NCI-H524 (cell line): ENCODE data around the gene GRIN3B.

Experiments
- DNase-seq, 2 experiments: peaks; one replicate each; lab custom pipeline; 2025; lab: John Stamatoyannopoulos, UW

Gene GRIN3B

GRCh38 chr19:1041835-1042685 lies 41.8 kb downstream of the GRIN3B start:
- peak in 1 of 2 experiments; percentile 52 for DNase-seq

GRCh38 chr19:1042689-1043511 lies 42.7 kb downstream of the GRIN3B start:
- DNase-seq = peak; percentile 51 to 69

- DNase-seq = no peak
These were observed 45.0 kb downstream of the GRIN3B start for GRCh38 chr19:1045247-1045603.

GRCh38 chr19:1046117-1046626 lies 46.0 kb downstream of the GRIN3B start:
- no peak for DNase-seq

DNA sequence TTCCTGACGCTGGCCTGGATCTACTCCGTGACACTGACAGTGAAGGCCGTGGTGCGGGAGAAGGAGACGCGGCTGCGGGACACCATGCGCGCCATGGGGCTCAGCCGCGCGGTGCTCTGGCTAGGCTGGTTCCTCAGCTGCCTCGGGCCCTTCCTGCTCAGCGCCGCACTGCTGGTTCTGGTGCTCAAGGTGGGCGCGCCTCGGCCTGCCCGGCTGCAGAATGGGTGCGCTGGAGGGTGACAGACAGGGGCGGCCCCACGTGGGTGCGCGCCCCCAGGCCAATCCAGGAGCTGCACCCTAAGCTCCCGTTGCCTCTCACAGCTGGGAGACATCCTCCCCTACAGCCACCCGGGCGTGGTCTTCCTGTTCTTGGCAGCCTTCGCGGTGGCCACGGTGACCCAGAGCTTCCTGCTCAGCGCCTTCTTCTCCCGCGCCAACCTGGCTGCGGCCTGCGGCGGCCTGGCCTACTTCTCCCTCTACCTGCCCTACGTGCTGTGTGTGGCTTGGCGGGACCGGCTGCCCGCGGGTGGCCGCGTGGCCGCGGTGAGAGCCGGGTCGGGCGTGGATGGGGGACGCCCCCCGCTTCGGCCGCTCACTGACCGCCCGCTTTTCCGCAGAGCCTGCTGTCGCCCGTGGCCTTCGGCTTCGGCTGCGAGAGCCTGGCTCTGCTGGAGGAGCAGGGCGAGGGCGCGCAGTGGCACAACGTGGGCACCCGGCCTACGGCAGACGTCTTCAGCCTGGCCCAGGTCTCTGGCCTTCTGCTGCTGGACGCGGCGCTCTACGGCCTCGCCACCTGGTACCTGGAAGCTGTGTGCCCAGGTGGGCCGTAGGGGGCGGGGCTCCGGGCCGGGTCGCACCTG lies 46.8 kb downstream of the GRIN3B start:
- no peak for DNase-seq

DNA sequence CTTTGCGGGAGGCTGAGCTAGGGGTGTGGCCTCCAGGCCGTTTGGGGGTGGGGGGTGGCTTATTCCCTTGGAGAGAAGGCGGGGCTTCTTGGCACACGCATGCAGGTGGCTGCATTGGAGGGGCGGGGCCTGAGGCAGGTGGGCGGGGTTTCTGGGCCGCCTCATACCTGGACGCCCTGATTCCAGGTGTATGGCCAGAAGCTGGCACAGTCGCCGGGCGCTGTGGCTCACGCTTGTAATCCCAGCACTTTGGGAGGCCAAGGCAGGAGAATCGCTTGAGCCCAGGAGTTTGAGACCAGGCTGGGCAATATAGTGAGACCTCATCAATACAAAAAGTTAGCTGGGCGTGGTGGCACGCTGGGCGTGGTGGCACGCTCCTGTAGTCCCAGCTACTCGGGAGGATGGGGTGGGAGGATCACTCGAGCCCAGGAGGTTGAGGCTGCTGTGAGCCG lies 47.5 kb downstream of the GRIN3B start:
- DNase-seq = no peak

DNA sequence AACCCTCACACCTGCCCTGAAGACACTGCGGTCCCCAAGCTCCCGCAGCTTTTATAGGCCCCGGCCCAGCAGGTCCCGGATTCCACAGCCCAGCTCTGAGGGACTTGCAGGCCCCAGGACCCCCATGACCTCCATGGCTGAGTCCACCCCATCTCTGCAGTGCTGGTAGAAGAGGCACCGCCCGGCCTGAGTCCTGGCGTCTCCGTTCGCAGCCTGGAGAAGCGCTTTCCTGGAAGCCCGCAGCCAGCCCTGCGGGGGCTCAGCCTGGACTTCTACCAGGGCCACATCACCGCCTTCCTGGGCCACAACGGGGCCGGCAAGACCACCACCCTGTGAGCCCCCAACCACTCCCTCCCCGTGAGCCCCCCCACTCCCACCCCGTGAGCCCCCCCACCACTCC lies 48.9 kb downstream of the GRIN3B start:
- DNase-seq = no peak

DNA sequence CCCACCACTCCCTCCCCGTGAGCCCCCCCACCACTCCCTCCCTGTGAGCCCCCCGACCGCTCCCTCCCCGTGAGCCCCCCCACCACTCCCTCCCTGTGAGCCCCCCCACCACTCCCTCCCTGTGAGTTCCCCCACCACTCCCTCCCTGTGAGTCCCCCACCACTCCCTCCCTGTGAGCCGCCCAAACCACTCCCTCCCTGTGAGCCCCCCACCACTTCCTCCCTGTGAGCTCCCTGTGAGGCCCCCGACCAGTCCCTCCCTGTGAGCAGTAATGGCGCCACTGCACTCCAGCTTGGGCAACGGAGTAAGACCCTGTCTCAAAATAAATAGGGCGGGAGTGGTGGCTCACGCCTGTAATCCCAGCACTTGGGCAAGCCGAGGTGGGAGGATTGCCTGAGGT lies 49.6 kb downstream of the GRIN3B start:
- DNase-seq = no peak

GRCh38 chr19:1050989-1051788 lies 51.0 kb downstream of the GRIN3B start:
- DNase-seq = no peak

- no peak for DNase-seq
These were observed 51.6 kb downstream of the GRIN3B start for GRCh38 chr19:1051791-1052190.

DNA sequence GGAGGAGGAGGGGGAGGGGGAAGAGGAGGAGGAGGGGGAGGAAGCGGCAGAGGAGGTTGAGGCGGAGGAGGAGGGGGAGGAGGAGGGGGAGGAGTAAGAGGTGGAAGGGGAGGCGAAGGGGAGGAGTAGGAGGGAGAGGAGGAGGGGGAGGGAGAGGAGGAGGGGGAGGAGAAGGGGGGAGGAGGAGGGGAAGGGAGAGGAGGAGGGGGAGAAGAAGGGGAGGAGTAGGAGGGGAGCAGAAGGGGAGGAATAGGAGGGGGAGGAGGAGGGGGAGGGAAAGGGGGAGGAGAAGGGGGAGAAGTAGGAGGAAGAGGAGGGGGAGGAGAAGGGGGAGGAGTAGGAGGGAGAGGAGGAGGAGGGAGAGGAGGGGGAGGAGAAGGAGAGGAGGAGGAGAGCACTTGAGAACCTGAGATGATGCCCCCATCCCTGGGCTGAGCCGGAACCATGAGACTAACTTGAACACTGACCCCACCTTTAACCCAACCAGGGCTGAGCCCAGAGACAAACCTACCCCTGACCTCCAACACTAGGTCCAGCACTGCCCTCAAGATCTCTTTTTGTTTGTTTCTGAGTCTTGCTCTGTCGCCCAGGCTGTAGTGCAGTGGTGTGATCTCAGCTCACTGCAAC lies 52.2 kb downstream of the GRIN3B start:
- no peak for DNase-seq

GRCh38 chr19:1053176-1054101 lies 53.2 kb downstream of the GRIN3B start:
- no peak for DNase-seq

DNA sequence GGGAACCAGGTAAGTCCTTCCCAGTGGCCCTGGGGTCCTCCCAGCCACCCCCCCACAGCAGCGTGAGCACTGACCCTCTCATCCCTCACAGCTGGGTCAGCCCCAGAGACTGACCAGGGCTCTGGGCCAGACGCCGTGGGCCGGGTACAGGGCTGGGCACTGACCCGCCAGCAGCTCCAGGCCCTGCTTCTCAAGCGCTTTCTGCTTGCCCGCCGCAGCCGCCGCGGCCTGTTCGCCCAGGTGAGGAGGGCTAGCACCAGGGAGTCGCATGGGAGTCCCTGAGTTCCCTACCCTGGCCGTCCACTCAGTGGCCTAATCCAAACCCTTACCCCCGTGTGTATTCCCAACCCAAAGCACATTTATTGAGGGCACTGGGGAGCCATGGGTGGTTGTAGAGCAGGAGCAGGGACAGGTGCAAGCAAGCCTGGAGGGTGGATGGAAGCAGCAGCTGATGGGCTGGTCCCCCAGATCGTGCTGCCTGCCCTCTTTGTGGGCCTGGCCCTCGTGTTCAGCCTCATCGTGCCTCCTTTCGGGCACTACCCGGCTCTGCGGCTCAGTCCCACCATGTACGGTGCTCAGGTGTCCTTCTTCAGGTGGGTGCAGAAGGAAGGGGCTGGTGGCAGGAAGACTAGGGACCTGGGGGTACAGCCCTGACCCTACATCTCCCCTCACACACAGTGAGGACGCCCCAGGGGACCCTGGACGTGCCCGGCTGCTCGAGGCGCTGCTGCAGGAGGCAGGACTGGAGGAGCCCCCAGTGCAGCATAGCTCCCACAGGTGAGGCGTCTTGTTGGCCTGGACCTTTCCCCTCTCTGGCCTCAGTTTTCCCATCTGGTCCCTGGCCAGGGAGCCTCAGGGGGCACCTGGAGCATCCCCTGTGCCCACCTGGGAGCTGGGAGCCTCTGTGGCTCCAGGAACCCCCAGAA lies 54.1 kb downstream of the GRIN3B start:
- DNase-seq = no peak

- no peak for DNase-seq
These were observed 54.8 kb downstream of the GRIN3B start for GRCh38 chr19:1055028-1055425.

DNA sequence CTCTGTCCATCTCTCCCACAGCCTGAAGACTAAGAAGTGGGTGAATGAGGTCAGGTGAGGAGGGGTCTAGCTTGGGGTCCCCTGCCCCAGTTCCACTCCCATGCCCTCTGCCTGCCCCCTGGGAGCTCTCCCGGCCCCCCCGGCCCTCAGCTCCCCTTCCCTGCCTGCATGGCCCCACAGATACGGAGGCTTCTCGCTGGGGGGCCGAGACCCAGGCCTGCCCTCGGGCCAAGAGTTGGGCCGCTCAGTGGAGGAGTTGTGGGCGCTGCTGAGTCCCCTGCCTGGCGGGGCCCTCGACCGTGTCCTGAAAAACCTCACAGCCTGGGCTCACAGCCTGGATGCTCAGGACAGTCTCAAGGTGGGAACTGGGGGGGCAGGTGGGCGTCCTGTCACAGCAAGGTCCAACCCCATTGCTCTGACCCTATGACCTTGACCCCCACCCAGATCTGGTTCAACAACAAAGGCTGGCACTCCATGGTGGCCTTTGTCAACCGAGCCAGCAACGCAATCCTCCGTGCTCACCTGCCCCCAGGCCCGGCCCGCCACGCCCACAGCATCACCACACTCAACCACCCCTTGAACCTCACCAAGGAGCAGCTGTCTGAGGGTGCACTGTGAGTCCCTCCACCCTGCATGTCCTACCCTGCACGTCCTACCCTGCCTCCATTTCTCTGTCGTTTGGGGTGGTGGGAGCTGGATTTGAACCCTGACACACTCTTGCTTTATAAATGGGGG lies 55.8 kb downstream of the GRIN3B start:
- DNase-seq = no peak

DNA sequence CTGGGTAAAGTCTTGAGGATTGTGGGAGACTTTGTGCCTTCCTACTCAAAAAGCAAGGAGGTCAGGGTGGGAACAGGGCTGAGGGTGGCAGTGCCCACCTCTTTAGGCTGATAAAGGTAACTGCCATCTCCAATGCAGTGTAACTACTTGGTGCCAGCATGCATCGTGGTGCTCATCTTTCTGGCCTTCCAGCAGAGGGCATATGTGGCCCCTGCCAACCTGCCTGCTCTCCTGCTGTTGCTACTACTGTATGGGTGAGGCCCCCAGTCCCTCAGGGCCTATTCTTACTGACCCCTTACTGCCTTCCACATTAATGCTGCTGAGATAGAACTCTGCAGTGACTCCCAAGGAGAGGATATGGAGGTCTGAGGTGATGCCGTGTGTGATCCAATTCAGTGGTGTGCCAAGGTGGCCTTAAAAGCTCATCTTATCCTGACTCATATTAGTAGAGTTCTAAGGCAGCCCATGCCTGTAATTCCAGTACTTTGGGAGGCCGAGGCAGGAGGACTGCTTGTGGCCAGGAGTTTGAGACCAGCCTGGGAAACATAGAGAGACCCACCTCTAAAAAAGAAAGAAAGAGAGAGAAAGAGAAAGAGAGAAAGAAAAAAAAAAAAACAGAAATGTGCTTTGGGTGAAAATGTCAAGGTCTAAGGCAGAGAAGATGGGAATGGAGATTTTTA lies 57.1 kb downstream of the GRIN3B start:
- DNase-seq = peak in 1 of 2 experiments; percentile 38

DNA sequence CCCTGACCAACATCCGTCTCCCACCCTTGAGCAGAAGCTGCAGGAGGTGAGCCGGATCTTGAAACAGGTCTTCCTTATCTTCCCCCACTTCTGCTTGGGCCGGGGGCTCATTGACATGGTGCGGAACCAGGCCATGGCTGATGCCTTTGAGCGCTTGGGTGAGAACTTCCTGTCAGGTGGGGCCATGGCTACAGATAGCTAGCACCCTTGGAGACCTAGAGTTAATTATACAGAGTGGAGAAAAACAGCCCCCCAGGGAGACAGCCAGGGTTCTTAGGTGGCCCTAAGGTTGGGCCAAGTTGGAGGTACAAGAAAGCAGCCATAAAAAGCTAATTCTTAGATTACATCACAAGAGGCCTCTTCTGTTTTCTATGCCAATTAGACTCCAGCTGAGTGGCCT lies 57.9 kb downstream of the GRIN3B start:
- no peak for DNase-seq
